Activated naive CD4-positive, alpha-beta T cell treated with anti-CD3 and anti-CD28 coated beads, Interleukin-2, amount 50 U/mL, for 16 hours (primary cell): ENCODE results near the gene RFPL2.
"Not testable (repeated sequence)": the region's sequence is repeated elsewhere in the genome, so short reads cannot be mapped to it uniquely, and the experiment has no call there.

ENCODE experiments used
- DNase-seq: peaks from one replicate; pipeline ENCODE4 v3.0.0-alpha.2; 2020

Gene RFPL2

GRCh38 chr22:32205974-32206773 is 1.3 kb upstream of the RFPL2 start:
- DNase-seq, result no peak

GRCh38 chr22:32204040-32204855 is 625 bp downstream of the RFPL2 start:
- DNase-seq, result peak; percentile 15

GRCh38 chr22:32203181-32204039 is 1.5 kb downstream of the RFPL2 start:
- no peak for DNase-seq

GRCh38 chr22:32202539-32203180 is 2.2 kb downstream of the RFPL2 start:
- peak; percentile 28 for DNase-seq

- no peak for DNase-seq
Observed at GRCh38 chr22:32202161-32202538, 2.7 kb downstream of the RFPL2 start.

- DNase-seq, result no peak
Observed at GRCh38 chr22:32200752-32201151, 4.1 kb downstream of the RFPL2 start.

GRCh38 chr22:32199961-32200360 is 4.9 kb downstream of the RFPL2 start:
- DNase-seq, result no peak

- DNase-seq, result no peak
Observed at GRCh38 chr22:32199341-32199740, 5.5 kb downstream of the RFPL2 start.

GRCh38 chr22:32197553-32198226 is 7.2 kb downstream of the RFPL2 start:
- DNase-seq, result not testable (repeated sequence)

- DNase-seq, result not testable (repeated sequence)
Observed at GRCh38 chr22:32195900-32196299, 9.0 kb downstream of the RFPL2 start.

GRCh38 chr22:32193346-32193745 is 11.5 kb downstream of the RFPL2 start:
- not testable (repeated sequence) for DNase-seq

- DNase-seq, result not testable (repeated sequence)
Observed at GRCh38 chr22:32191021-32191420, 13.9 kb downstream of the RFPL2 start.

- no peak for DNase-seq
Observed at GRCh38 chr22:32185821-32186220, 19.1 kb downstream of the RFPL2 start.

- DNase-seq, result no peak
Observed at GRCh38 chr22:32183625-32184024, 21.2 kb downstream of the RFPL2 start.

- no peak for DNase-seq
Observed at GRCh38 chr22:32181043-32181442, 23.8 kb downstream of the RFPL2 start.

- no peak for DNase-seq
Observed at GRCh38 chr22:32177221-32177765, 27.6 kb downstream of the RFPL2 start.

- no peak for DNase-seq
Observed at GRCh38 chr22:32175683-32176644, 28.9 kb downstream of the RFPL2 start.

- no peak for DNase-seq
Observed at GRCh38 chr22:32175115-32175514, 29.8 kb downstream of the RFPL2 start.

GRCh38 chr22:32165681-32166080 is 39.2 kb downstream of the RFPL2 start:
- no peak for DNase-seq

GRCh38 chr22:32164075-32164860 is 40.6 kb downstream of the RFPL2 start:
- no peak for DNase-seq
